Epithelial cell of prostate (primary cell): ENCODE results near the gene ZNF20.
A peak's percentile ranks its signal among the peaks of the same experiment; 100 is the strongest.

Experiments
- DNase-seq: peaks from one replicate; pipeline ENCODE4 v3.0.0-alpha.2; 2011; ENCODE audit warnings: low read depth, low spot score
- H3K27ac ChIP-seq: fragments of 450-650 bp; 2 replicates; pipeline ENCODE4 v1.5.1; 2017; ENCODE audit warnings: mild to moderate bottlenecking

Gene ZNF20

DNA sequence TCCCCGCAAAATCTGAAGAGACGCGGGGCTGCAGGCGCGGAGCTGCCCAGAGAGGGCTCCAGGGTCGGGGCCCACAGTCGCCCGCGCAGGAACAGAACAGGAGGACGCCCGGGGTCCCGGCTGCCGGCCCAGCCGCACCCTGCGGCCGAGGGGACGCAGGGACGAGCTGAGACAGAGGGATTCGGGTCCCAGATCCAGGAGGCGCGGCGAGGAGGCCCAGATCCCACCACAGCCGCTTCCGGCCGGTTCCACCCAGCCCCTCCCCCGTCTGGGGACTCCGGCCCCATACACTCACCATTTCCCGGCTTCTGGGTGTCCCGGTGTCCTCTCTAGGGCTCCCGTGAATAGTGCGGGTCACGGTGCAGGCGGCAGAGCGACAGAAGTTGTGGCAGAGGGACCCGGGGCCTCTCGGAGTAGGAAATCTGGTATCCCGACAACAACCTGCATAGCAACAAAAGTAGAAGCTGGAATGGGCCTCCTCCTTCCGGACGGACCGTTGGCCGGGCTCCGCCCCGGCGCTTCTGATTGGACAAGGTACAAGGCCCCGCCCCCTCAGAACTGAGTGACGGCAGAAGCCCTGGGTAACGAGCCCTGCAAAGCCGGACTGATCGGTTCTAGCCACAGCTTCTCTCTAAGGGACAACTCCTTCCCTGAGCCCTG is at the start of gene ZNF20:
TSS of gene ZNF20 (minus strand) at position 466 of the 660 bp plus-strand sequence. CDS start at position 298, 168 bp downstream.
- H3K27ac ChIP-seq, result peak within 1 kb of the TSS; percentile 56
- DNase-seq, result peak; percentile 72

- no peak overlapping the region for H3K27ac ChIP-seq
- DNase-seq, result no peak
Observed at GRCh38 chr19:12187625-12188024, 47.5 kb upstream of the ZNF20 start.

DNA sequence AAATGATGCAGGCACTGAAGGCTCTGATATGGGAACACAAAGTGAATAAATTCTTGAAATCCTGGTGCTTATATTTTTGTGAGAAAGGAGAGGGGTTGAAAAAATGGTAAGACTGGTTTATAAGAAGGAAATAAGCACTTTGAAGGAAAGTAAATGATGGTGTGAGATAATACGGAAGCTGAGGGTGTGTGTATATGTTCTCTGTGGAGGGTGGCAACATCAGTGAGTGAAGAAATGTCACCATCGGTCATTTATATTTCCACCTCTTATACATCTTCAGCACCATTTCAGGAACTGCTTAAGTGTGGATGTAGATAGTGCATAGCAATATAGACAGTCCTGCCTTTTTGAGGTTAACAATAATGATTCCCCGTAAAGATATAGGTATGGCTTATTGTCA is 40.2 kb upstream of the ZNF20 start:
- H3K27ac ChIP-seq, result no peak overlapping the region
- no peak for DNase-seq

- H3K27ac ChIP-seq, result no peak overlapping the region
- no peak for DNase-seq
Observed at GRCh38 chr19:12166626-12167025, 26.5 kb upstream of the ZNF20 start.

GRCh38 chr19:12163826-12164225 is 23.7 kb upstream of the ZNF20 start:
- H3K27ac ChIP-seq, result peak overlapping the region; percentile 93
- no peak for DNase-seq

DNA sequence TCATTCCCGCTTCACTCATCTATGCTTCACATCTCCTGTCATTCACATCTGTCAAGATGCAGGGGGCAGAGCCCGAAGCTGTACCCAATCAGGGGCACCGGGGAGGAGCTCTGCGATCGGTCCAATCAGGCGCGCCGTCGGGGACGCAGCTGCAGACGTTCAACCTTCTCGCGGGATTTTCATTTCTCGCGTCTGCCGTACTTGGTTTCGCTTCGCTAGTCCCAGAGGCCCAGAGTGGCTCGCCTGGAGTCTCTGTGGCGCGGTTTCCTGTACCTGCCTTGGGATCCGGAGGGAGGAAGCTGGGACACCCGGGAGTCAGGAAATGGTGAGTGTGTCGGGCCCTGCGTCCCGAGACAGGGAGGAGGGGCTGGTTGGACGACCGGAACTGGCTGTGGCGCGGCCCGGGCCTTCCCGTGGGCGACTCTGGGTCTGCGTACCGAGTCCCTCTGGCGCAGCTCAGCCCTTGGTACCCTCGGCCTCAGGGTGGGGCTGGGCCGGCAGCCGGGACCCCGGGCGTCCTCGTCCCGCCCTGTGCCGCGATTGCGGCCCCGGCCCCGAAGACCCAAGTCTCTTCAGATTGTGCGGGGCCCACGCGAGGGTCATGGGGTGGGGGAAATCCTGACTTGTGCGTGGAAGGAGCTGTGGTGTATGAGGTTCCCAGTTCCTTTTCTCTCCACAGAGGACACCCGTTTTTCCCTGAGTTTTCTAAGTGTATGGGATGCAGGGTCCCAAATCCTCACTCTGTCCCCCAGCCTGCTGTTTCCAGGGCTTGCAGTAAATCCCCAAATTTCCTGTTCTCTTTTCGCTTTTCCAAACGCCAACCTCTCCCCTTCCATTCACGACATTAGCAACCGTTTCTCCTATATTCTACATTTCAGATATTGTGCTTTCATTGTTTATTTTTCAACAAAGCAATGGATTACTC is 23.0 kb upstream of the ZNF20 start, which contains the start of gene ZNF136:
TSS of gene ZNF136 (plus strand) at position 215 of the 925 bp plus-strand sequence. CDS start at position 323, 108 bp downstream.
- H3K27ac ChIP-seq, result peak within 1 kb of the TSS; percentile 93
- DNase-seq, result peak; percentile 83

GRCh38 chr19:12162513-12162881 is 22.3 kb upstream of the ZNF20 start:
- peak overlapping the region; percentile 93 for H3K27ac ChIP-seq
- no peak for DNase-seq

DNA sequence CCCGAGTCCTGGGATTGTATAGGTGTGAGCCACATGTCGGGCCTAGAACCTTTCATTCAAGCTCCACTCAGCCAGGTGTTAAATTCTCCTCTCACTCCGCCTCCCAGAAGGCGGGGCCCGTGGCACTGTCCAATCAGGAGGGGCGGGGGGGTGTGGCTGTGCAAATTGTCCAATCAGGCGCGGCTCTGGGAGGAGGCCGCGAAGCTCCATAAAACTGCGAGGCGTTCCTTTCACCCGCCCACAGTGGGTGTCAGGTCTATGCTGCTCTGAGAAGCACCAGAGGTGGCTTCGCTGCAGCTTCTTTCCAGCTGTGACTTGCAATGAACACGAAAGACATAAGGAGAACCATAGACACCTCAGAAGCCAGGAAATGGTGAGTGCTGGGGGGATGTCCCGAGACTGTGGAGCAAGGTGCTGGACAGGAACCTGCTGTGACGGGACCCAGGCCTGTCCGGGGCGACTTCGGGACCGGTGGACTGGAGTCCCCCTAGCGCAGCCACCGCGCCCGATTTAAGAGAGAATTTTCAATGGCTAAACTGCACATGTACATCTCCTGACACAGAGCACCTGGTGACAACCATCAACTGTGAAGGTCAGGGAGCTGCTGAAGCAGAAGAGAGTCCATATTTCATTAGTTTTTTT is 19.7 kb upstream of the ZNF20 start:
- DNase-seq, result no peak
- no peak overlapping the region for H3K27ac ChIP-seq

DNA sequence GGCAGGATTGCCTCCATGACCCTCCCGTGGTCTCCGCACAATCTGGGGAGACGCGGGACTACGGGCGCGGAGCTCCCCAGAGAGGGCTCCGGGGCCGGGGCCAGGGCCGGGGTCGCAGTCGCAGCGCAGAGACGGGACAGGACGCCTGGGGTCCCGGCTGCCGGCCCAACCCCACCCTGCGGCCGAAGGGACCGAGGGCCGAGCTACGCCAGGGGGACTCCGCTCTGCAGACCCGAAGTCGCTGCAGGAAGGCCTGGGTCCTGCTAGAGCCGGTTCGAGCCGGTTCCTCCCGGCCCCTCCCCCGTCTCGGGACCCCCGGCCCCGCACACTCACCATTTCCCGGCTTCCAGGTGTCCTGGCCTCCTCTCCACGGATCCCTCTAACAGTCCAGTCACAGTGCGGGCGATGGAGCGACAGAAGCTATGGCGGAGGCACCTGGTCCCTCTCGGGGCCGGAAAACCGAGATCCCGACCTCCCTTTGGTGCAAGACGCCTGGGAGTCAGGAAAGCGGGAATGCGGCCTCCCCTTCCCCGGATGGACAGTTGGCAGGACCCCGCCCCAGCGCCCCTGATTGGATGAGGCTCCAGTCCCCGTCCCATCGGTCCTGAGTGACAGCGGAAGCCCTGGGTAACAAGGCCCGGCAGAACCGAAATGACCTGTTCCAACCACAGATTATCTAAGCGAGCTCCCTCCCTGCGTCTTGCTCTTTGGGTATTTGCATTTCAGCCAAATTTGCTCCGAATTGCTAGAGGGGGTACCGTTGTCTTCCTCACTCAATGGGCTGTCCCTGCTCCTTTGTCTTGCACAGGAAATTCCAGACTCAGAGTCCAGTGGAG is 16.3 kb upstream of the ZNF20 start, which contains the start of gene ZNF625:
TSS of gene ZNF625 (minus strand) at position 512 of the 836 bp plus-strand sequence. CDS start at position 336, 176 bp downstream.
- DNase-seq, result peak; percentile 27
- peak within 1 kb of the TSS; percentile 11 for H3K27ac ChIP-seq

GRCh38 chr19:12155324-12155860 is 15.2 kb upstream of the ZNF20 start:
- peak overlapping the region; percentile 11 for H3K27ac ChIP-seq
- DNase-seq, result no peak

- no peak for DNase-seq
Observed at GRCh38 chr19:12145348-12145747, 5.2 kb upstream of the ZNF20 start.

DNA sequence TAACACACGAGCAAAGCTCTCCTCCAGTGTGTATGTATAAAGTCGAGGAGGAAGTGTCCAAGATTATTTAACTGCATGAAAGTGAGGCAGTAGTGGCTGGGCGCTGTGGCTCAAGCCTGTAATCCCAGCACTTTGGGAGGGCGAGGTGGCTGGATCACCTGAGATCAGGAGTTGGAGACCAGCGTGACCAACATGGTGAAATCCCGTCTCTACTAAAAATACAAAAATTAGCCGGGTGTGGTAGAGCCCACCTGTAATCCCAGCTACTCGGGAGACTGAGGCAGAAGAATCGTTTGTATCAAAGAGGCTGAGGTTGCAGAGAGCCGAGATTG is 1.2 kb upstream of the ZNF20 start:
- H3K27ac ChIP-seq, result no peak overlapping the region
- no peak for DNase-seq

More at GRCh38 chr19:12145348-12145747, 5.2 kb upstream of the ZNF20 start:
- no peak overlapping the region for H3K27ac ChIP-seq

DNA sequence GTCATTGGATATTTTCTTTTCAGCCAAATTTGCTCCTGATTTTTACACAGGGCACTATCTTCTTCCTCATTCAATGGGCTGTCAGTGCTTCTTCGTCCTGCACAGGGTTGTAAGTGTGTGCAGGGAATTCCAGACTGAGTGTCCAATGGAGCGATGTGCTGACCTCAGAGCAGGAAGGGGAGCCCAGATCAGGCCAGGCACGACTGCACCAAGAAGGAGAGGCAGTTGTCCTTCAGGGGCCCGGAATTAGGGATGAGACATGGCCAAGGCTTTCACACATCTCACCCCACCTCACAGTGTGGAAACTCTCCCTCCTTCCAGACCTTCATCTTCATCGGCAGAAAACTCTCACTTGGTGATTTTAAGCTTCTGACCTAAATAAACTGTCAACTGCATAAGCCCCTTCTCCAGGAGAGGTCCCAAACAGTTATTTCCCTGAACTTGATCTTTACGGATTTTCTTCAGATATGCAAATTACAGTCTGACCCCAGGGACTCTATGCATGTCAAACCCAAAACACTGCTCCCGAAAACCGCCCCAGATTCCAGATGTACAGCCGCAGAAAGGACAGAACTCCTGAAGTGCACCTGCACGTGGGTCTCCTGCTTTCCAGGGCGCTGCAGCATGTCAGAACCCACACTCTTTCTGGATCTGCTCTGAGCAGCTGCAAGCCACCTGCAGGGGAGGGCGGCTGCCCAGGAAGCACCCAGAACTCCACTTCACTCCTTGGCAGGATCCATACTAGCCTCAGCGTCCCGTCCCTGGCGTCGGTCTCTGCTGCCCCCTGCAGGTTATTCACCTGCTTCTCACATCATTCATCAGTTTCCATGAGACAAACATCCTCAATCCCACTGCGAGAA is 625 bp upstream of the ZNF20 start:
- peak; percentile 27 for DNase-seq
- H3K27ac ChIP-seq, result no peak overlapping the region

DNA sequence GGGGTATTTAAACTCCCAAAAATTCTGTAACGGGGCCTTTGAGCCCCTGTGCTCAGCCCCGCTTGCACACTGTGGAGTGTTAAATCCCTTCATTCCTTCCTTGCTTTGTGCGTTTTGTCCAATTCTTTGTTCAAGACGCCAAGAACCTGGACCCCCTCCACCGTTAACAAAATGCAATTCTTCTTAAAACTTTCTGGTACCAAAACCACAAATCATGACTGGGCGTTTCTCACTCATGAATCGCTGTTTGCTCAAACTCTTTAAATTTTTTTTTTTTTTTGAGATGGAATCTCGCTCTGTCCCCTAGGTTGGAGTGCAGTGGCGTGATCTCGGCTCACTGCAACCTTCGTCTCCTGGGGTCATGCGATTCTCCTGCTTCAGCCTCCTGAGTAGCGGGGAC is 881 bp downstream of the ZNF20 start:
- no peak overlapping the region for H3K27ac ChIP-seq
- no peak for DNase-seq

- DNase-seq, result no peak
- no peak overlapping the region for H3K27ac ChIP-seq
Observed at GRCh38 chr19:12137221-12137940, 2.8 kb downstream of the ZNF20 start.

GRCh38 chr19:12133069-12133468 is 7.1 kb downstream of the ZNF20 start:
- DNase-seq, result no peak
- no peak overlapping the region for H3K27ac ChIP-seq

- H3K27ac ChIP-seq, result no peak overlapping the region
- DNase-seq, result no peak
Observed at GRCh38 chr19:12126707-12127106, 13.4 kb downstream of the ZNF20 start.
